Measurements from ENCODE around the gene RTN4R.
A peak's percentile ranks its signal among the peaks of the same experiment; 100 is the strongest.

RTN4R gene

GRCh38 chr22:20247010-20247505 is 21.1 kb downstream of the RTN4R start:
- H3K27ac Mint-ChIP-seq, result no peak overlapping the region
- DNase-seq, result no peak
- H3K27me3 Mint-ChIP-seq, result no peaks in the 10 kb centered on the region
- no peak for ATAC-seq
- H3K4me3 Mint-ChIP-seq, result no peak overlapping the region
- peaks cover 46% of the 10 kb centered on the region for H3K4me1 Mint-ChIP-seq
- H3K9me3 Mint-ChIP-seq, result no peaks in the 10 kb centered on the region

GRCh38 chr22:20246368-20247009 is 21.6 kb downstream of the RTN4R start:
- H3K9me3 Mint-ChIP-seq, result no peaks in the 10 kb centered on the region
- H3K4me3 Mint-ChIP-seq, result no peak overlapping the region
- no peaks in the 10 kb centered on the region for H3K27me3 Mint-ChIP-seq
- ATAC-seq (no peak), DNase-seq (no peak)
- peaks cover 48% of the 10 kb centered on the region for H3K4me1 Mint-ChIP-seq
- peak overlapping the region in 1 of 2 donors; percentile 63 for H3K27ac Mint-ChIP-seq

GRCh38 chr22:20245577-20246367 is 22.3 kb downstream of the RTN4R start:
- H3K27ac Mint-ChIP-seq, result peak overlapping the region; percentile 96
- H3K4me3 Mint-ChIP-seq, result peak overlapping the region; percentile 63 to 64
- peaks cover 52% of the 10 kb centered on the region for H3K4me1 Mint-ChIP-seq
- H3K9me3 Mint-ChIP-seq, result no peaks in the 10 kb centered on the region
- ATAC-seq (no peak), DNase-seq (no peak)
- no peaks in the 10 kb centered on the region for H3K27me3 Mint-ChIP-seq

GRCh38 chr22:20244691-20245576 is 23.2 kb downstream of the RTN4R start:
- no peaks in the 10 kb centered on the region for H3K27me3 Mint-ChIP-seq
- DNase-seq (peak; percentile 53 to 67), ATAC-seq (peak; percentile 61)
- H3K4me3 Mint-ChIP-seq, result peak overlapping the region; percentile 63 to 64
- no peaks in the 10 kb centered on the region for H3K9me3 Mint-ChIP-seq
- H3K27ac Mint-ChIP-seq, result peak overlapping the region; percentile 96
- peaks cover 60% of the 10 kb centered on the region for H3K4me1 Mint-ChIP-seq

- DNase-seq (no peak), ATAC-seq (no peak)
- Mint-ChIP-seq H3K27me3 (no peaks in the 10 kb centered on the region), H3K9me3 (no peaks in the 10 kb centered on the region), H3K4me3 (peak overlapping the region; percentile 63 to 64), H3K4me1 (peaks cover 67% of the 10 kb centered on the region), H3K27ac (peak overlapping the region; percentile 96)
These were observed 23.9 kb downstream of the RTN4R start for GRCh38 chr22:20244250-20244648.

DNA sequence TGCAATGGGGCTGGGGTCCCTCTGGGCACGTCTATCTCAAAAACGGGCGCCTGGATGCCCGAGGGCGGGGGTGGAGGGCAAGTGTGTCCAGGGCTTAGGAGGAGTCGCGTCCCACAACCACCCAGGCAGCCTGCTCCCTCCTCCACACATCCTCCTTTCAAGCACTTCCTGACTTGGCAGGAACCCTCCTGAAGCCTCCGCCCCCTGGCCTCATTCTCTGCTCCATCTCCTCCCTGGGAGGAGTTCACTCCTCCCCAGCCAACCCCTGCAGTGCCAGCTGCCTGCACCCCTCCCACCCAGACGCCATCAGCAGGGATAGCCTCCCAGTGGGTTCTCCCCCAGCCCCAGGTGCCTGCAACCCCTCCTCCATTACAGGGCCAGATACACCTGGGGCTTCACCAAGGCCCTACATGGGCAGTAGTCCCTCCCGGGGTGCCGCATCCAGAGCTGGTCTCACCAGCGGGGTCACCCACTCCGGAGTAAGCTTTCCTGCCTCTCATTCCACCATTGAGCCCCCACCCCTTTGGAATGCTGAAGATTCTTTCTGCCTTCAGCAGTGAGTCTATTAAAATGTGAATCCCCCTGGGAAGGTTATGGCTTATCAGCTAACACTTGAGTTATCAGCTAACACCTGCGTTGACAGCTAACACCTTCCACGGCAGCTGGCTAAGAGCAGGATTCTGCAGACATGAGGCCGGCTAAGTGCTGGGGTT is 24.4 kb downstream of the RTN4R start:
- H3K4me1 Mint-ChIP-seq, result peaks cover 69% of the 10 kb centered on the region
- ATAC-seq (peak; percentile 61), DNase-seq (peak; percentile 46 to 62)
- H3K9me3 Mint-ChIP-seq, result no peaks in the 10 kb centered on the region
- peak overlapping the region; percentile 85 to 92 for H3K27ac Mint-ChIP-seq
- no peaks in the 10 kb centered on the region for H3K27me3 Mint-ChIP-seq
- H3K4me3 Mint-ChIP-seq, result peak overlapping the region; percentile 64 to 66

DNA sequence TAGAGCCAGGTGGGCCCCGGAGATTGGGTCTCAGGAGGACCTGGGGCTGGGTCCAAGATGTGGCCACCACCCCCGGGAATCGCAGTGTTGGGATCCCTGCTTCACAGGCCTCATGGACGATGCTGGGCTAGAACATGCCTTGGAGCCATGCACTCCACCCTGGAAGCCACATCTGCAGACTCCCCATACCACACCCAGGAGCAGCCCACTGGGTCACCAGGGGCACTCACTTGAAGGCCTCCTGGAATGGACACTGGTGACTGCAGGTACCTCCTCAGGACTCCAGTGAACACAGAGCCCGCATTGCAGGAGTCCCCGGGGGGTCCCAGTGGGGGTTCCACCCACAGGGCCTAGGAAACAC is 25.0 kb downstream of the RTN4R start:
- H3K4me1 Mint-ChIP-seq, result peaks cover 69% of the 10 kb centered on the region
- DNase-seq, result no peak
- peak overlapping the region; percentile 85 to 92 for H3K27ac Mint-ChIP-seq
- peak overlapping the region; percentile 64 to 66 for H3K4me3 Mint-ChIP-seq
- H3K9me3 Mint-ChIP-seq, result no peaks in the 10 kb centered on the region
- no peaks in the 10 kb centered on the region for H3K27me3 Mint-ChIP-seq
- ATAC-seq, result no peak

DNA sequence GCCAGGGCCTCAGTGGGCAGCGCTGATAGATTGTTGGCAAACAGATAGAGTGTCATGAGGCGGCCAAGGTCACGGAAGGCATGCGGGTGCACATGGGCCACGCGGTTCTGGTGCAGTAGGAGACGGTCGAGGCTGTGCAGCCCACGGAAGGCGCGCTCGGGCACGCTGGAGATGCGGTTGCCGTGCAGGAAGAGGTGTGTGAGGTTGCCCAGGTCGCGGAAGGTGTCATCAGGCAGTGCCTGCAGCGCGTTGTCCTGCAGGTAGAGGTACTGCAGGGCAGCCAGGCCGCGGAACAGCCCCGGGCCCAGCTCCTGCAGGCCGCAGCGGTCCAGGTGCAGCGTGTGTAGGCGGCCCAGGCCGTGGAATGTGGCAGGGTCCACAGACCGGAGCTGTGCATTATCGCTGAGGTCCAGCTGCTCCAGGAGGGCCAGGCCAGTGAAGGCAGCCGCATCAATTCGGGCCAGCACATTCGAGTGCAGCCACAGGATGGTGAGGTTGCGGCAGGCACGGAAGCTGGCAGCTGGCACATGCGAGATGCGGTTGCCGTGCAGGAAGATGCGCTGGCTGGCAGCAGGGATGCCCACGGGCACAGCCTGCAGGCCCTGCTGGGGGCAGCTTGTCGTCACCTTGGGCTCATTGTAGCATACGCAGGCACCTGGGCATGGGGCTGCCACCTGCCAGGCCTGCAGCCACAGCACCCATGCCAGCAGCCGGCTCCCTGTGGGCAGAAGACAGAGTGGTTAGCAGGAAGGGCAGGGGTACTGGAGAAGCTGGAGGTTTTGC is 25.5 kb downstream of the RTN4R start:
- no peaks in the 10 kb centered on the region for H3K9me3 Mint-ChIP-seq
- H3K27me3 Mint-ChIP-seq, result no peaks in the 10 kb centered on the region
- peak overlapping the region in 1 of 2 donors; percentile 85 for H3K27ac Mint-ChIP-seq
- H3K4me3 Mint-ChIP-seq, result peak overlapping the region; percentile 64 to 66
- DNase-seq (peak in 1 of 2 donors; percentile 39), ATAC-seq (no peak)
- H3K4me1 Mint-ChIP-seq, result peaks cover 73% of the 10 kb centered on the region

DNA sequence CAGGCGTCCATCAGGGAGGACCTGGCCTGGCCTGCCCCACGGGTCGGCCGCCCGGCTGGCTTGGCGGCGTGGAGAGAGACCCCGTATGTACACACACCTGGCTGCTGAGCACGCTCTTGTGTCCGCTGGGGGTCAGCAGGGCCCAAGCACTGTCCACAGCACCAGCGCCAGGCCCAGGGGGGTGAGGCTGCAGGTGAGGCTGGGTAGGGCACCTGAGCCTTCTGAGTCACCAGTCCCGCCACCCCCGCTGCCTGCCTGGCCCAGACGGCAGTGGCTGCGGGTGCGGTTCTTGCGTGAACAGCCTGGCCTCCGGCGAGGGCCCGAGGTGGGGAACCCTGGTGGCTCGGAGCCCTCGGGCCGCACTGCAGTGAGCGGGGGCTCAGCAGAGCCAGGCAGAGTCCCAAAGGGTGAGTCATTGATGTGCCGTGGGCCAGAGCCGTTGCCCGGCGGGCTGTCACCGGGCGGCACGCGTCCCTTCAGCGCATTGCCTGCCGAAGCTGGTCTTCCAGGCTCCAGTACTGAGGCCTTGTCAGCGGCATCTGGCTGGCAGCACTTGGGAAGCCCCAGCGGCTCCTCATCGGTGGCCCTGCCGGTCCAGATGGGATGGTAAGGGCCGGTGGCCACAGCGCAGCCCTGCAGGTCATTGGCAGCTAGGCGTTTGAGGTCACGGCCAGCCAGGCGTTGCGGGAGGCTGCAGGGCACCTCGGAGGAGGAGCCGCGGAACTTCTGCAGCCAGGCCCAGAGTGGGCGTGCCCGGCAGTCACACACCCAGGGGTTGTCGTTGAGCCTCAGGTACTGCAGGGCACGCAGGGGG is 26.3 kb downstream of the RTN4R start:
- H3K4me1 Mint-ChIP-seq, result peaks cover 77% of the 10 kb centered on the region
- no peak for DNase-seq
- H3K27me3 Mint-ChIP-seq, result no peaks in the 10 kb centered on the region
- no peaks in the 10 kb centered on the region for H3K9me3 Mint-ChIP-seq
- peak overlapping the region; percentile 64 to 66 for H3K4me3 Mint-ChIP-seq
- peak overlapping the region in 1 of 2 donors; percentile 73 for H3K27ac Mint-ChIP-seq
- ATAC-seq, result no peak

- Mint-ChIP-seq H3K4me3 (no peak overlapping the region), H3K27me3 (no peaks in the 10 kb centered on the region), H3K27ac (no peak overlapping the region), H3K9me3 (no peaks in the 10 kb centered on the region), H3K4me1 (peaks cover 72% of the 10 kb centered on the region)
- DNase-seq (no peak), ATAC-seq (no peak)
These were observed 27.2 kb downstream of the RTN4R start for GRCh38 chr22:20240900-20241299.

DNA sequence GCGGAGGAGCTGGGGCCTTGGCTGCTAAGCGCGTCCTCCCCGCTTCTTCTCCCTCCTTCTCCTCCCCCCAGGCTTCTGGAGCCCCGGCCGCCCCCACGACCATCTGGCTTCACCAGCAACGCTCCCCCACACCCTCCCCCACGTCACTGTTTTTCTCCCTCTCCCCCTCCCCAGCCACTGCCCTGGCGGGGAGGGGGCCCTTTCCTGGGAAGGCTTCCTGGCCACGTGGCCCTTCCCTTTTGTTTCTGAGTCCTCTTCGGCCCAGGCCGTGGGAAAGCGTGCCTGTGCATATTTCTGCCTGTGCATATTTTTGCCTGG is 27.7 kb downstream of the RTN4R start:
- peaks cover 67% of the 10 kb centered on the region for H3K4me1 Mint-ChIP-seq
- no peak for ATAC-seq
- DNase-seq, result no peak
- H3K27me3 Mint-ChIP-seq, result no peaks in the 10 kb centered on the region
- no peaks in the 10 kb centered on the region for H3K9me3 Mint-ChIP-seq
- H3K27ac Mint-ChIP-seq, result no peak overlapping the region
- H3K4me3 Mint-ChIP-seq, result no peak overlapping the region

DNA sequence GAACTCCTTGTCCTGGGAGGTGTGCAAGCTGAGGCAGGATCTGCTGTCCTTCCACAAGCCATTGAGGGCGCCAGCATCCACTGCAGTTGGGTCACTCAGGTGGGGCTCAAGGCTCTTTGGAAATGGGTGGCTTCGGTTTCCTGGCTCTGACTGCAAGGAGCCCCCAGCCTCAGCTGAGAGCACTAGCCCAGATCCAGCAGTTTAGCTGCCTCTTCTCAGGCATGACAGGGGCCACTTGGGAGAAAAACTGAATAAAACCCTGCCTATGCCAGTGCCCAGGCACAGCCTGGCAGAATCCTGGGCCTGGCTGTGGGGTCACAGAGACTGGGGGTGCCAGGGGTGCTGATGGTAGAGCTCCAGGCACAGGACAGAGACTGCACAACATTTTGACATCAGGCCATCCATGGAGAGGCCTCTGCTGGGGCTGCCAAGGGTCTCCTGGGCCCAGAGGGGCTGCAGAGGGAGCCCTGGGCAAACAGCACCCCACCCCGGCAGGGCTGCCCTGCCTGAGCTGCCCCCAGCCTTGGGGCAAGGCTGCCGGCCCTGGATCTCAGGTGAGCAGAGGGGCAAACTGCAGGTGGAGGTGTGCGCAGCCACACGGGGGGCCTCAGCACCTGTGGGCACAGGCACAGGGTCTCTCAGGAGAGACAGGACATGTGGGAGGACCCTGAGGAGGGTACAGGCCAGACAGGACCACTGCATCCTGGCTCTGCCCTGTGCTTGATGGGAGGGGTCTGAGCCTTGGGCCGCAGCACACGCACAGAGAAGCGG is 28.3 kb downstream of the RTN4R start:
- Mint-ChIP-seq H3K27me3 (no peaks in the 10 kb centered on the region), H3K27ac (peak overlapping the region in 1 of 2 donors; percentile 34), H3K4me1 (peaks cover 62% of the 10 kb centered on the region), H3K4me3 (peak overlapping the region; percentile 63 to 69), H3K9me3 (no peaks in the 10 kb centered on the region)
- ATAC-seq (no peak), DNase-seq (no peak)
